ENCODE results near the gene KTI12.
"Not testable (repeated sequence)": the region's sequence is repeated elsewhere in the genome, so short reads cannot be mapped to it uniquely, and the experiment has no call there.

The KTI12 gene, protein sequence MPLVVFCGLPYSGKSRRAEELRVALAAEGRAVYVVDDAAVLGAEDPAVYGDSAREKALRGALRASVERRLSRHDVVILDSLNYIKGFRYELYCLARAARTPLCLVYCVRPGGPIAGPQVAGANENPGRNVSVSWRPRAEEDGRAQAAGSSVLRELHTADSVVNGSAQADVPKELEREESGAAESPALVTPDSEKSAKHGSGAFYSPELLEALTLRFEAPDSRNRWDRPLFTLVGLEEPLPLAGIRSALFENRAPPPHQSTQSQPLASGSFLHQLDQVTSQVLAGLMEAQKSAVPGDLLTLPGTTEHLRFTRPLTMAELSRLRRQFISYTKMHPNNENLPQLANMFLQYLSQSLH

DNA sequence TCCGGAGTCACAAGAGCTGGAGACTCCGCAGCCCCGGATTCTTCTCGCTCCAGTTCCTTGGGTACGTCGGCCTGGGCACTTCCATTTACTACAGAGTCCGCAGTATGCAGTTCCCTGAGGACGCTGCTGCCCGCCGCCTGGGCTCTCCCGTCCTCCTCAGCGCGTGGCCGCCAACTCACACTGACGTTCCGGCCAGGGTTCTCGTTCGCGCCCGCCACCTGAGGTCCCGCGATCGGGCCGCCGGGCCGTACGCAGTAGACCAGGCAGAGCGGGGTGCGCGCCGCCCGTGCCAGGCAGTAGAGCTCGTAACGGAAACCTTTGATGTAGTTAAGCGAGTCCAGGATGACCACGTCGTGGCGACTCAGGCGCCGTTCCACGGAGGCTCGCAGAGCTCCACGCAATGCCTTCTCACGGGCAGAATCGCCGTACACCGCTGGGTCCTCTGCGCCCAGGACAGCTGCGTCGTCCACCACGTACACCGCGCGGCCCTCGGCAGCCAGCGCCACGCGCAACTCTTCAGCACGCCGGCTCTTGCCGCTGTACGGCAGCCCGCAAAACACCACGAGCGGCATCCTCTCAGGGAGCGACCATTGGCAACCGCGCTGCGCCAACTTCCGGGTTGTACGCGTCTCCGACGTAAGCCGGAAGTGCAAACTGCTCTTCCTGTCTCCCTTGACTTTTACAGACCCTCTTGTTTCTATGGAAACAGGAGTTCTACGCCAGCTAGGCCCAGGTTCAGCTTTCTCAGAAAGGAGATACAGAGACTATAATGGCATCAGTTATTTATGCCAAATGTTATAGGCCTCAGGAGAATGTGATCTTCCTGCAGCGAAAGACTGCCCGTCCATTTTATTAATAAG lies at the start of gene KTI12:
Gene KTI12, minus strand, starts transcription at position 621 of the 860 bp plus-strand sequence. Its CDS starts 49 bp downstream, at position 572.
- DNase-seq (ENCODE audit: low read depth): peak; percentile 93

DNA sequence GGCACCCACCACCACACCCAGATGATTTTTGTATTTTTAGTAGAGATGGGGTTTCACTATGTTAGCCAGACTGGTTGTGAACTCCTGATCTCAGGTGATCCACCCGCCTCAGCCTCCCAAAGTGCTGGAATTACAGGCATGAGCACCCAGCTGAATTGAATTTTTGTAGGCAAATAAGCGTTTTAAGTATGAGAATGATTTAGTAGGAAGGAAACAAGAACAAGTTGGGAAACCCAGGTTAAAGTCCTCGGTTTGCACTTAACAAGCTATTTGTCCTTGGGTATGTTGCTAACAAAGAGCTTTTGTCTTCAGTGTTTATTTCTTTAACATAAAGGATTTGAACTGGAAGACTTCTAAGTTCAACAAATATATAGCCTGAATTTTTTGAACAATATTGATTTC lies 46.4 kb upstream of the KTI12 start:
- no peak for DNase-seq (ENCODE audit: low read depth)

DNA sequence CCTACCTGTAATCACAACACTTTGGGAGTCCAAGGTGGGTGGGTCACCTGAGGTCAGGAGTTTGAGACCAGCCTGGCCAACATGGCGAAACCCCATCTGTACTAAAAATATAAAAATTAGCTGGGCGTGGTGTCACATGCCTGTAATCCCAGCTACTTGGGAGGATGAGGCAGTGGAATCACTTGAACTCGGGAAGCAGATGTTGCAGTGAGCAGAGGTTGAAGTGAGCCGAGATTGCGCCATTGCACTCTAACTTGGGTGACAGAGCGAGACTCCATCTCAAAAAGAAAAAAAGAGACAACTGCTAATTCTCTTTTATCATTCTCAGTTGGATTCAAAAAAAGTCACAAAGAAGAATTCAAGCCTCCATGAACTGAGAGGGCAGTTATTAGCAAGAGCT lies 43.7 kb upstream of the KTI12 start:
- DNase-seq (ENCODE audit: low read depth): not testable (repeated sequence)

- DNase-seq (ENCODE audit: low read depth): no peak
Measured at GRCh38 chr1:52072291-52072690, 38.7 kb upstream of the KTI12 start.

GRCh38 chr1:52070704-52071103 lies 37.1 kb upstream of the KTI12 start:
- DNase-seq (ENCODE audit: low read depth): no peak

DNA sequence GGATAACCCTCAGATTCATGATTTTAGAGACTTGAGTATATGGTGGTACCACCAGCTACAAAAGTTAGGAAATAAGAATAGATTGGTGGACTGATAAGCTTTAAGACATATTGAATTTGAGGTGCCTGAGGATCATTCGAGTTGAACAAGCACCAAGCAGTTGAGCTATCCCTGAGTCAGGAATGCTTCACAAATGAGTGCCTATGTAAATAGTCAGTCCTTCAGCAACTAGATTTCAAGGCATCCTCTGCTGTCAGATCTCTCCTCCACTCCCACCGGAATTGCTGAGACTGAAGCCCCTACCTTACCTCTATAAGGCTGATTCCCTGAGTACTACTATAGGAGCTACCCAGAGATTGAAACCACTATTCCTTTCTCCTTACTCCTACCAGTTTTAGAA lies 29.6 kb upstream of the KTI12 start:
- DNase-seq (ENCODE audit: low read depth): no peak

DNA sequence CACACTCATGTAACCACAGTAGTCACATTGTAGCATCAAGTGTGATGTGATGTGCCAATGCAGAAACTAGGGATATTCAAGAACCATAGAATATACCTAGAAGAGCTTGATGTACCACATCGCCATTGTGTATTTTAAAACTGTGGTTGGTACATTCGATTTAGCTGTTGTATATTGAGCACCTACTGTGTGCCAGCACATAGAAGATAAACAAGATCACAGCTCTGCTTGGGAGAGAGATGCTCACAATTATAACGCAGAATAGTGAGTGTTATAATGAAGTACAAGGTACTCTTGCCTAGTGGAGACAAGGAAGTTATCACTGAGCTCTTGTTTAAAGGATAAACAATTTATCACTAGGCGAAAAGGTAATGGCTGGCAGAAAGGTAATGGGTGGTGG lies 27.2 kb upstream of the KTI12 start:
- DNase-seq (ENCODE audit: low read depth): no peak

DNA sequence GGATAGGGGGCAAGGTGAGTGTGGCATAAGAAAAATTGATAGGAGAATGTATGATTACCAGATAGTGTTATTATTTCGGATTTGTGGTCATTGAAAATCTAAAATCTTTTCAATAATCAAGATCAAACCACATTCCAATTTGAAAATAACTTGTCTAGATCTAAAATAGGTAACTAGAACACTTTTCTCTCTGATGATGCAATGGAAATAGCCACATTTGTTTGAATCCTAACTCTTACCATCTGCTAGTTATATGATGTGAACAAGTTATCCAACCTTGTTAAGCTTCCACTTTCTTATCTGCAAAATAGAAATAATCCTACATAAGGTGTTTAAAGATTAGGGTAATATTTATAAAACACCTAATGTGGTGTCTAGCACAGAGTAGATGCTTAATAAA lies 26.3 kb upstream of the KTI12 start:
- DNase-seq (ENCODE audit: low read depth): no peak

DNA sequence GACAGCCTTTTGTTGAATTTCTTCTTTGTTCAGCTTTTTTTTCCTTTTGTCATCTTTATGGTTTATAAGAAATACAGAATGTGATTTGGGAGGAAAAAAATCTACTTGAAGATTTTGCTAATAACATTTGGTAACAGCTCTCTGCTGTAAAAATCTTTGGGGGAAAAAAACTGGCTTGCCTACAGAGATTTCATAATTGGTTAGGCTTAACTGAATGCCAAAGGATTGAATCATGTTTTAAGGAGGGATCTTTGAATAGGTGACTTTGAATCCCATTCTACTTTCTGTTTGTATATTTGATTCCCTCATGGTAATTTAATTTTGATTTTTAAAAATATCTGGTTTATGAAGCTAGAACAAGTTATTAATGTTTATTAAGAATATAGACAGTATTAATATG lies 25.7 kb upstream of the KTI12 start:
- peak; percentile 72 for DNase-seq (ENCODE audit: low read depth)

DNA sequence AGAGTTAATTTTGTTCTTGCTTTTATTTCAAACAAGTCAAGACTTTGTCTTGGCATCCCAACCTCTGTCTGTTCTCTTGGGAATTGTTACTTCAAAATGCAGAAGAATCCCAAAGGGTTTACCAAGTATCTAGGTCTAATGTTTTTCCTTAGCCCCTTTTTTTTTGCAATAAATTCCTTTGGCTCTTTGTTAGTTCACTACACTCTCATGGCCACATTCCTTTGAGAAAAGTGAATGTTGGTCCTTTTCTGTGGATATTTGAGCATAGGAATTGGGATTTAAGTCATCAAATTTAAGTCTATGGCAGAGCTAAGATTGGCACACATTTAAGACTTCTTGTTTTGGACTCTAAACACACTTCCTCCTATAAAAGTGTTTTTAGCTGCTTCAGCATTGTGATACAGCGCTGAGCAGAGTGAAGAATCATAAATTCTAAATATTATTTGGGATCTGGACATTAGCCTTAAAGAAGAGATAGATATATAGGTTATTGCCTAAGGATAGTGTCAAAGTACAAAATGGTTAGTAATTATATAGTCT lies 24.3 kb upstream of the KTI12 start:
- no peak for DNase-seq (ENCODE audit: low read depth)

DNA sequence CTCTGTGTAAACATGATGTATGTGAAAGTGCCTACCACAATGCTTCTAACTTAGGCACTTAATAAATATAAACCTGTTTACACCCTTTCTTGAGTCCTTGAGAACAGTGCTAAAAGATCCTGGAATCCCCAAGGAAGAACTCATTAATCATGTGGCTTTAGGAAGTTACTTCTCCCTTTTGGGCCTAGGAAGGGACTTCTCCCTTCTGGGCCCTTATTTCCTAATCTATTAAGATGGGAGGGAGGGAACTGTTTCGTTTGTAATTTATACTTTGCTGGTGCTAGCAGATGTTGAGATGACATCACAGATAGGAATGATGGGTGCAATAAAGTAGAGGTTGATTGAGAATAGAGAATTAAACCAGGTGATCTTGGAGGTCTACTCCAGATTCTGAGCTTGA lies 23.6 kb upstream of the KTI12 start:
- DNase-seq (ENCODE audit: low read depth): peak; percentile 13

DNA sequence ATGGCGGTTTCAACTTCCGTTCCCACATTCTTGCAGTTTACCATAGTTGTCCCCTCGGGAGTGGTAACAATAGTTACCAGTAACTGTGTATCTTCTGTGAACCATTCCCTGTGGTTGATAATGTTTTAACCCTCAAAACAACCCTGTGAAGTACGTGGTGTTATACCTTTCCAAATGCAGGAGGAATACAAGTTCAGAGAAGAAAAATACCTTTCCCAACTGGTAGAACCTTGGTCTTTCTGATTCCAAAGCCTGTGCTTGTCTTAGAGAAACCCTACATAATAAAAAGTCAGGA lies 23.3 kb upstream of the KTI12 start:
- DNase-seq (ENCODE audit: low read depth): no peak

DNA sequence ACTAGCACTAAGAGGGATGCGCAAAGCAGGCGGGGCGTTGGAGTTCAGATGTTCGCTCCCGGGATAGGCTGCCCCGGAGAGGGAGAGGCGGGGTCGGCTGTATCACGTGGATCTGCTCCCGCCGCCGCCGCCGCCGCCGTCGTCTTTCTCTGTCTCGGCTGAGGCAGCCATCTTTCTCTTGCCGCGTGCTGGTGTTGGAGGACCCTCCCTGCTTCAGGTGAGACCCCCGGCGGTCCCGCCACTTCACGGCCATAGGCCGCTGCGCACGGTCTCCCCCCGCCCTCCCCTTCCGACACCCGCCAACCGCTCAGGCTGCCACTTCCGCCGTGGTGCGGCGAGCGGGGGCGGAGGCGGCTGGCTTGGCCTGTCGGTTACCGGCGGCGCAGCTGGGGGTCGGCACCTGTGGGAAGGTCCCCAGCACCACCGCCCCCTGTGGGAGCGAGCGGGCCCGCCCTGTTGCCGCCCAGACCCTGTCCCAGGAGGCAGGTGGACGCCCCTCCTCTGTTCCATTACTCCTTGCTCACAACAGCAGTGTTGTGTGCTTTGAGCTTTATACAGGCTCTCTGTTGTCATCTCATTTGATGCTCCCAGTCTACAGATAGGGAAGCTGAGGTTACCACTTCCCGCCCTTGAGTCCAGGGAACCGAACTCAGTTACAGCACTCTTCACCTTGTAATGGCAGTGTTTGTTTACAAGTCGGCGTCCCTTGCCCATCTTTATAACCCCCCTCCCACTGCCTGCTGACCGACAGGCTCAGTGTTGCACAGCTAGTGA lies 22.7 kb upstream of the KTI12 start, which contains the start of gene BTF3L4:
Gene BTF3L4, plus strand, starts transcription at position 133 of the 774 bp plus-strand sequence. CDS start 3,553 bp downstream, outside the sequence.
- peak; percentile 91 for DNase-seq (ENCODE audit: low read depth)

DNA sequence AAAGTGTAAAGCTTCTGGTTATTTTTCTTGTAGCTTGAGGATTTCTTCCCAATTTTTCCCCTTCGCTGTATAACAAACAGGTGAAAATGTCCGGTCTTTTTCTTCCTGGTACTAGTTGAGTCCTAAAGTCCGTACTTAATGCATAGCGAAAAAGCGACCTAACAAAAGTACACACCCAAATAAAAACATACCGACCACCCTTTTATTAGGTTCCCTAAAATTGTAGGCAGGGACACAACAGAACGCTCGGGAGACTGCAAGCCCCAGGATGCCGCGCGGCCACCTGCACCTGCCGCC lies 22.2 kb upstream of the KTI12 start:
- no peak for DNase-seq (ENCODE audit: low read depth)

DNA sequence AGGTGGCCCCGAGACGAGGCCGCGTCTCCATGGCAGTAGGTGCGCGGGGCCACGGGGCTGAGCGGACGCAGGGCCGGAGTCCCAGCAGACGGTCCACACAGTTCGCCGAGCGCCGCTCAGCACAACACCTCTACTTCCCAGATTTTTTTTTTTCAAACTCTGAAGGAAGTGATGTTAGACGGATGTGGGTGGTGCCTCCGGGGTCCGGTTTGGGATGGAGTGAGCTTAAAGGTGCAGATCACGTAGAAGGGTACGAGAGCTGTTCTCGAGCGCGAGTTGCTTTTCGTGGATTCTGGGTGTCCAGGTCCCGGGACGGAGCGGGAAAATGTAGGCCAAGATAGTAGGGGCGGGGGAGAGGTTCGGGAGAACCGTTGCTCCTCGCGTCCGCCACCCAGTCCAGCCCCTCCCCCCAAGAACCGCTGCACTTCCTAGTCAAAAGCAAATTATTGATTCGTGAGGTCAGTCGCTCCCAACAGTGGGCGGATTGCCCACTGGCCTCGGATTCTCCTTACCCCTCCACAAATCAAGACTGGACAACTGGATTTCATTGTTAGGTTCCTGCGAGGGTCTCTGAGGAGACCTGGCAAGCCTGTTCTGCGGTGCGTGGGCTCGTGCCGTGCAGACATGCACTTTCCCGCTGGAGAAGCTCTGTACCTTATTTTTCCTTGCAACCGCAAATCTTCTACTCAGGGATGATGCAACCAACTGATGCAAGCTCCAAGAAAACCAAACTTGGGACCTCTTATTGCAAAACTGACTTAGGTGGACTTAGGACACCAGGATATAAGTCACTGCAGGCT lies 21.7 kb upstream of the KTI12 start, which contains the start of gene TXNDC12:
Gene TXNDC12, minus strand, starts transcription at position 126 of the 800 bp plus-strand sequence. Its CDS starts 95 bp downstream, at position 31.
- peak; percentile 94 for DNase-seq (ENCODE audit: low read depth)

- no peak for DNase-seq (ENCODE audit: low read depth)
Measured at GRCh38 chr1:52054496-52055065, 21.0 kb upstream of the KTI12 start.

GRCh38 chr1:52053862-52054261 lies 20.3 kb upstream of the KTI12 start:
- DNase-seq (ENCODE audit: low read depth): no peak

DNA sequence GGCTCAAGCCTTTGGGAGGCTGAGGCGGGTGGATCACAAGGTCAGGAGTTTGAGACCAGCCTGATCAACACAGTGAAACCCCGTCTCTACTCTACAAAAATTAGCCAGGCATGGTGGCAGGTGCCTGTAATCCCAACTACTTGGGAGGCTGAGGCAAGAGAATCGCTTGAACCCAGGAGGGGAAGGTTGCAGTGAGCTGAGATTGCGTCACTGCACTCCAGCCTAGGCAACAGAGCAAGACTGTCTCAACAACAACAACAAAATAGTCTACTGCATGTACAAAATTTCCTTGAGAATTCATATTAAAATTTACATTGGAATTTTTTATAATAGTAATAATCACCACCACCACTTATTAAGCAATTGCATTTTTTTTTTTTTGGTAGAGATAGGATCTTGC lies 15.7 kb upstream of the KTI12 start:
- not testable (repeated sequence) for DNase-seq (ENCODE audit: low read depth)

- not testable (repeated sequence) for DNase-seq (ENCODE audit: low read depth)
Measured at GRCh38 chr1:52045666-52046195, 12.1 kb upstream of the KTI12 start.

DNA sequence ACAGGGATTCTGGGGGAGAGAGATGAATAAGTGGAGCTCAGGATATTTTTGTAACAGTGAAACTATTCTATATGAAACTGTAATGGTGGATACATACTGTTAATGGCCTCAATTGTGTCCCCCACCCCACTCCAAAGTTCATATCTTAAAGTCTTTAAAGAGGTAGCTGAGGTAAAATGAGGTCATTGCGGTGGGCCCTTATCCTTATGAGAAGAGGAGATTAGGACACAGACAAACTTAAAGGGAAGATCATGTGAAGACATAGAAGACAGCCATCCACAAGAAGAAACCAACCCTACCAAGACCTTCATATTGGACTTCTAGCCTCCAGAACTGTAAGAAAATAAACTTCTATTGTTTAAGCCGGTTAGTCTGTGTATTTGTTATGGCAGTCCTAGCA lies 11.6 kb upstream of the KTI12 start:
- DNase-seq (ENCODE audit: low read depth): no peak
